BJ (cell line): ENCODE measurements around the gene SYNE1. TPM values are rescaled to one million over a fixed set of nuclear protein-coding genes. Genes with fewer than 3 reads are reported as not detected.

Experiments used
- CTCF ChIA-PET: fragments of 350-600 bp; formaldehyde crosslinking; extraction: SDS; loops from one replicate; lab custom pipeline; 2021; ENCODE audit warnings: antibody characterized with exemption, inconsistent platforms; lab: Yijun Ruan, JAX
- POLR2A ChIA-PET: fragments of 300-600 bp; sonication (Branson Sonifier 250); formaldehyde crosslinking; extraction: SDS; loops from one replicate; lab custom pipeline; 2021; ENCODE audit warnings: antibody characterized with exemption; lab: Charles Lee
- DNase-seq: peaks from one replicate; pipeline ENCODE4 v3.0.0-alpha.2; 2011; ENCODE audit warnings: low read depth
- H3K27me3 ChIP-seq: 2 replicates; pipeline ENCODE4 v1.6.0; 2011; ENCODE audit warnings: low read length; ENCODE audit not compliant: control insufficient read depth, insufficient read depth
- H3K36me3 ChIP-seq: 2 replicates; pipeline ENCODE4 v1.5.1; 2011; ENCODE audit warnings: low read length; ENCODE audit not compliant: control insufficient read depth, insufficient read depth
- H3K4me3 ChIP-seq: 2 replicates; pipeline ENCODE4 v1.5.1; 2011; ENCODE audit warnings: low read depth, mild to moderate bottlenecking, control low read depth, low read length
- CTCF ChIP-seq: IDR thresholded peaks from 2 replicates; pipeline ENCODE4 v1.5.1; 2011; ENCODE audit warnings: low read depth, mild to moderate bottlenecking, control low read depth, inconsistent platforms, low read length, moderate library complexity; ENCODE audit not compliant: insufficient read depth
- polyA plus RNA-seq: library from polyadenylated mRNA; depleted of rRNA; stranded (reverse); fragments of >200 nt; gene quantifications from 2 replicates; pipeline ENCODE4 v1.2.3, GENCODE V29; 2011

The SYNE1 gene
- polyA plus RNA-seq, 1 experiment, result 44.2 TPM

- DNase-seq, result no peak
- peaks cover 8% of the 10 kb centered on the region; the same call in 1 of the 2 replicates for H3K36me3 ChIP-seq
- CTCF ChIA-PET, result interaction anchor here (1.3 kb wide), 1 partner anchor 143 kb away, joined by 3 read pairs; no protein-coding TSS in a partner anchor
- POLR2A ChIA-PET, result no interaction called here
- TF ChIP-seq CTCF, result no peak
- no peaks in the 10 kb centered on the region for H3K27me3 ChIP-seq
- H3K4me3 ChIP-seq, result no peak overlapping the region
Observed at GRCh38 chr6:152265651-152266050, 371.5 kb downstream of the SYNE1 start.

GRCh38 chr6:152263582-152263981 is 373.6 kb downstream of the SYNE1 start:
- DNase-seq, result no peak
- Histone ChIP-seq H3K27me3 (no peaks in the 10 kb centered on the region), H3K4me3 (no peak overlapping the region), H3K36me3 (peaks cover 9% of the 10 kb centered on the region)
- POLR2A ChIA-PET, result no interaction called here
- TF ChIP-seq CTCF, result no peak
- CTCF ChIA-PET, result no interaction called here

GRCh38 chr6:152261179-152261578 is 376.0 kb downstream of the SYNE1 start:
- TF ChIP-seq CTCF, result no peak
- CTCF ChIA-PET, result no interaction called here
- Histone ChIP-seq H3K4me3 (no peak overlapping the region), H3K27me3 (no peaks in the 10 kb centered on the region), H3K36me3 (peaks cover 9% of the 10 kb centered on the region)
- POLR2A ChIA-PET, result no interaction called here
- no peak for DNase-seq

- no peak overlapping the region for H3K4me3 ChIP-seq
- no peak for TF ChIP-seq CTCF
- H3K36me3 ChIP-seq, result peaks cover 5% of the 10 kb centered on the region
- no peaks in the 10 kb centered on the region for H3K27me3 ChIP-seq
- POLR2A ChIA-PET, result no interaction called here
- CTCF ChIA-PET, result no interaction called here
- DNase-seq, result no peak
Observed at GRCh38 chr6:152259234-152259633, 377.9 kb downstream of the SYNE1 start.

- CTCF ChIA-PET, result no interaction called here
- Histone ChIP-seq H3K4me3 (no peak overlapping the region), H3K36me3 (peaks cover 4% of the 10 kb centered on the region), H3K27me3 (no peaks in the 10 kb centered on the region)
- no peak for TF ChIP-seq CTCF
- POLR2A ChIA-PET, result no interaction called here
- DNase-seq, result no peak
Observed at GRCh38 chr6:152257581-152257980, 379.6 kb downstream of the SYNE1 start.
